IPS-NIHi7 (cell line): ENCODE data around the gene SORL1.
A peak's percentile ranks its signal among the peaks of the same experiment; 100 is the strongest.
"Not testable (repeated sequence)": the region's sequence is repeated elsewhere in the genome, so short reads cannot be mapped to it uniquely, and the experiment has no call there.

Experiments
- DNase-seq: peaks from one replicate; pipeline ENCODE4 v3.0.0; 2012; ENCODE audit warnings: mixed read lengths; ENCODE audit errors: extremely low spot score

Gene SORL1

GRCh38 chr11:121451986-121452608, at the start of gene SORL1:
SORL1 (plus strand) TSS chr11:121452314; CDS start chr11:121452332, 18 bp downstream.
- DNase-seq: peak; percentile 88

DNA sequence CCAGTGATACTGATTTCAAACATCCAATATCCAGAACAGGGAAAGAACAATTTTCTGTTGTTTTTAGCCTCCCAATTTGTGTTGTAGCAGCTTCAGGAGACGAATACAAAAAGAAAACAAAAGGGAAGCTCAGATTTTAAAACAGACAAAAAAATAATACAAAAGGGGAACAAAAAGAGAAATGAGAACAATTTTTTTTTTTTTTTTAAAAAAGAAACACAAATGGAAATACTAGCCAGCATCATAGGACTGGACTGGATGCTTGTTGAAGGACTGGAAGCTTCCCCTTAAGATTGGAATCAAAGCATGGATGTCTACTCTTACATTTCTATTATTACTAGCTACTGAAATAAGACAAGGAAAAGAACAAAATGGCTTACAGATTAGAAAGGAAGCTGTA, 46.5 kb upstream of the SORL1 start:
- no peak for DNase-seq

DNA sequence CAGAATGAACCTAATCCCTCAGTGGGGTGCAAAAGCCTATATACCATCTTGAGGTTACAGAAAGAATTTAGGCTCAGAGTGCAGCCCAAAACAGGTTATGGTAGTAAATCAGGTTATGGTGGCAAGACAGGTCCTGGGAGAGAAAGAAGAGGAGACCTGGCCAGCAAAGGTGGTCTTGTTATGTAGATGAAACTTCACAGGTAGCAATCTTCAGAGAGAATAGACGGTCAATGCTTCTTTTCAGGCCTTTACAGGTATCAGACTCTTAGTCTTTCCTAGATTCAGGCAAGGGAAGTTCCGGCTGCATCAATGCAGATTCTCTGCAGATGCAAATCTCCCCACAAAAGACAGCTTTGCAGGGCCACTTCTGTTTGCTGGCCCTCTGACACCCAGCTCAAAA, 45.8 kb upstream of the SORL1 start:
- peak; percentile 61 for DNase-seq

- DNase-seq: no peak
Observed at GRCh38 chr11:121408830-121409229, 43.3 kb upstream of the SORL1 start.

DNA sequence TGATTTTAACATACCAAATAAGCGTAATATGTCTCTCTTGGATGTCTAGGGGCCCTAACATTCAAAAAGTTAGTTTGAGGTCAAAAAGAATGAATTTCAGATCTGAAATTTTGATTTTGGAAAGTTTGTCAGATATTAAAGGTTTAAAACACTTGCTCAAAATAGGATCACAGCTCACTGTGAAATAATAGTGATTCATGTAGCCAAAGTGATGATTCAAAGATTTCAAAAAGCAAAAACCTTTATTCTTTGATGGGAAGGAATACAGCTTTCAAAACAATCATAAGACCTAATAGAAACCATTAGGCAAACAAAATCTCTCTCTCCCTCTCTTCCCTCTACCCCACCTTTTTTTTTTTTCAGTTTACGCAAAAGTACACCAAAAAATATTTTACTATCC, 42.1 kb upstream of the SORL1 start:
- not testable (repeated sequence) for DNase-seq

- not testable (repeated sequence) for DNase-seq
Observed at GRCh38 chr11:121411330-121411729, 40.8 kb upstream of the SORL1 start.

GRCh38 chr11:121412000-121412587, 40.0 kb upstream of the SORL1 start:
- DNase-seq: no peak

GRCh38 chr11:121412711-121413415, 39.3 kb upstream of the SORL1 start:
- no peak for DNase-seq

DNA sequence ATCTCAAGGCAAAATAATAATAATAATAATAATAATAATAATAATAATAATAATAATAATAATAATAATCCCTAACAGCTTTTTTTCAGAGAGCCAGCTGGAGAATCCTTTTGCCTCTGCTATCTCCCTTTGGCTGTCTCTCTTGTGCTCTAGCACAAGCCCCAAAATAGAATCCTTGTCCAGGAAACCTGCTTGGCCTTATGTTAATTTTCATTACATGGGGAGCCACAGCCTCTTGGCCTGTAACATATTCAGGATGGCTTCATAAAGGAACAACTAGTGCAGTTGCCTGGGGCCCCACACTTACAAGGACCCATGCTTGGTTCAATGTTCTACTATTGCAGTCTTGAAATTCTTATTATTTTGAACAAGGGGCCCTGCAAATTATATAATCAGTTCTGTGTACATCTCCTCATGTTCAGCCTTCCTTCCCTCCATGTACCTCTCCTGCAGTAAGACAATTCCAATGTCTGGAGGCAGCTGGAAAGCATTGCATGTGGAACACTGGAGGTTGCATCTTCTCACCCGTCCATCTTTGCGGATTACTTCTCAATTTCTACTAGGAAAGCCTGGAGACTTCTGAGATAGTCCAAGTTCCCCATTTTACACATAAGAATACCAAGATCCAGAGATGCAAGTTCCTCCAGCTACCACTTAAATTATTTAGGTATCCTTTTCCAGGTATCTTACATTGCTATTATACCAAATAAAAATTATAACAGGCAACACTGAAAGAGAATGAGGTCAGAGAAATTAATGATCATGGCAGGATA, 37.8 kb upstream of the SORL1 start:
- no peak for DNase-seq

DNA sequence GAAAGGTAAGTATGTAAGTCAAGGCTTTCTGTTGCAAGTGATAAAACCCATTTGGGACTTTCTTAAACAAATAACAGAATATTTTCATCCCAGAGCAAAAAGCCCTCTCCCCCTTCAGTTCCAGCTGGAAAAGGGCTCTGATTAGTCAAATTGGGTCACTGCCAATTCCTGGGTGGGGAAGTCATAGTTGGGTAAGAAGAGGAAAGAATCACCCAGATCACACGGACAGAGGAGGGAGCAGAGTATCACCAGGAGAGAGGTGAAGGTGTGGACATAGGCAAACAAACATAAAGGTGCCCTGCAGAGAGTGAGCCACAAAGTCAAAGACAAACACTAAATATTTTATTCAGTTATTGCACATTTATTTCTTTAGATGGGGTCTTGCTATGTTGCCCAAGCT, 36.3 kb upstream of the SORL1 start:
- DNase-seq: no peak

DNA sequence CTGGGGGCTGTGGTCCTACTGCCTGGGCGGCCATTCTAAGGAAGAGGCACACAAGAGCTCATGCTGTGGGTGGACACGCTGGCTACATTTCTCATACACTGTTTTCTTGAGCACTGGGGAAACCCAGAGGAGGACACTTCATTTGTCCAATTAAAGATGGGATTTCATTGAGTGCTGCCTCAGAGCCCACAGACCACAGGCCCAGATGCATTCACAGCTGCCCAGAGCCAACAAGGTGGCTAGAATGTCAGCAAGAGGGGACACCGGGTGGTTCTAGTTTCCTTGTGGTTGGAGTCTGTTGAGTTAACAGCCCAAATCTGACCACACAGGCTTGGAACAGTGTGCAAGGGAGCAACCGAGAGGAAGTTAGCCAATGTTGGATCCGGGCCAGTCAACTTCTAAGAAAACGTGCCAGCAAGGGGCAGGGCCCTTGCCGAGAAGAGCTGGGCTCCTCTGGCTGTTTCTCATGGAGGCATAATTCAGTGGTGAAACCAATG, 35.0 kb upstream of the SORL1 start:
- DNase-seq: no peak

GRCh38 chr11:121417607-121418006, 34.5 kb upstream of the SORL1 start:
- DNase-seq: no peak

DNA sequence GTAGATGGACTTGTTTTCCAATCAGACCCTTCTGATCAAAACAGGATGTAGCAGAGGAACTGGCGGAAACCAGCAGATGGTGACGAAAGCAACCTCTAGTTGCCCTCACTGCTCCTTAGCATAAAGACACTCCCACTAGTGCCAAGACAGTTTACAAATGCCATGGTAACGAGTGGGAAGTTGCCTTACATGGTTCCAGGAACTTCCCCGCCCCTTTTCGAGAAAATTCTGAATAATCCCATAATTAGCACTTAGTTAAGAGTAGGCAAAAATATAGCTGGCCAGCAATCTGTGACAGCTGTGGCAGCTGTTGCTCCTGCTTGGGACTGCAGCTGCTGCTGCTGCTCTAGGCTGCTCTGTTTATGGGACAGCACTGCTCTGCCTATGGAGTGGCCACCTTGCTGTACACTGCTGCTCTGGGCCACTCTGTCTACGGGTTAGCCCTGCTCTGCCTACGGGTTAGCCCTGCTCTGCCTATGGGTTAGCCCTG, 33.4 kb upstream of the SORL1 start:
- DNase-seq: no peak

GRCh38 chr11:121419836-121420235, 32.3 kb upstream of the SORL1 start:
- DNase-seq: no peak

GRCh38 chr11:121420398-121420797, 31.7 kb upstream of the SORL1 start:
- no peak for DNase-seq

GRCh38 chr11:121421149-121421901, 30.8 kb upstream of the SORL1 start:
- DNase-seq: peak; percentile 28

DNA sequence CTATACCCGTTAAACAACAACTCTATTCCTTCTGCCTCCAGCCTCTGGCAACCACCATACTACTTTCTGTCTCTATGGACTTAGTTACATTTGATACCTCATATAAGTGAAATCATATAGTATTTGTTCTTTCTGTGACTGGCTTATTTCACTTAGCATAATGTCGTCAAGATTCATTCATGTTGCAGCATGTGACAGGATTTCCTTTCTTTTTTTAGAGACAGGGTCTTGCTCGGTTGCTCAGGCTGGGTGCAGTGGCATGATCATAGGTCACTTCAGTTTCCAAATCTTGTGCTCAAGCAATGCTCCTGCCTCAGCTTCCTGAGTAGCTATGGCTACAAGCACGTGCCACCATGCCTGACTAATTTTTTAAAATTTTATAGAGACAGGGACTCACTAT, 29.4 kb upstream of the SORL1 start:
- DNase-seq: no peak

DNA sequence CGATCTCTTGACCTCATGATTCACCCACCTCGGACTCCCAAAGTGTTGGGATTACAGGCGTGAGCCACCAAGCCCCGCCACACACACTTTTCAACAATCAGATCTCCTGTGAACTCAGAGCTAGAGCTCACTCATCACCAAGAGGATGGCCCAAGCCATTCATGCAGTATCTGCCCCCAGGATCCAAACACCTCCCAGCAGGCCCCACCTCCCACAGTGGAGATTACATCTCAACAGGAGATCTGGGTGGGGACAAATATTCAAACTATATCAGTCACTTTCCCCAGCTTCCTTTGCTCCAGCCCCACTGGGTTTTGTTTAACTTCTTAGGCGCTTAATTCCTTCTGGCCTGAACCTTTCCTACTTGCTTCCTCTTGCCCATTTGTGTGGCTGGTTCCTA, 26.3 kb upstream of the SORL1 start:
- no peak for DNase-seq

GRCh38 chr11:121426476-121427399, 25.4 kb upstream of the SORL1 start:
- peak; percentile 79 for DNase-seq

DNA sequence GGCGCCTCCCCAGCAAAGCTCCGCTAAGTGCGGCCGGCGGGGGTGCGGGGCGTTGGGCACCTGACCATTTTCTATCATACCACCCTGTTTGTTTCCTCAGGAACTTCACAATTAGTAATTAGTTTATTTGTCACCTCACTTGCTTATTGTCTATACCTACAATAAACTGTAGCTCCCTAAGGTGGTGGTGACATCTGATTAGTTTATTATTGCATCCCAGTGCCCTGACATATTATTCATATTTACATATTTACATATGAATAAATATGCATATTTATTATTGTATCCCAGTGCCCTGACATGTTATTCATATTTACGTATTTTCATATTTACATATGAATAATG, 24.7 kb upstream of the SORL1 start:
- DNase-seq: no peak
